ENCODE results near the gene ECHDC1.

Gene ECHDC1

GRCh38 chr6:127273499-127273898, 69.9 kb downstream of the ECHDC1 start:
- no peak for DNase-seq (ENCODE audit: low read depth)
- TF ChIP-seq CTCF (IDR thresholded peaks at IDR 0.05; ENCODE audit: low read length, missing control alignments) = no peak
- no peak overlapping the region for H3K4me3 ChIP-seq (replicated peaks; ENCODE audit: low read depth, low read length)

DNA sequence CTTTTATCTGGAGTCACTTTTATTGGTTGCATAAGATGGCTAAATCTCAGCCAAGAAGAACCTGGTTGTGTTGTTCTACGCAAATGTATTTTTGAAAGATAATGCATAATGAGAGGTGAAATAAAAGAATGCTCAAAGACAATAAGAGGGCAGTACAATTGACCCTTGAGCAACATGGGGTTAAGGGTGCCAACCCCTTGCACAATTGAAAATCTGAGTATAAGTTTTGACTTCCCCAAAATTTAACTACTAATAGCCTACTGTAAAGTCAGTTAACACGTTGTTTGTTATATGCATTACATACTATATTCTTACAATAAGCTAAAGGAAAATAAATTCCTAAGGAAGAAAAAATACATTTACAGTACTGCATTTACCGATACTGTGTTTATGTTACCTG, 70.8 kb downstream of the ECHDC1 start:
- H3K4me3 ChIP-seq (replicated peaks; ENCODE audit: low read depth, low read length) = no peak overlapping the region
- DNase-seq (ENCODE audit: low read depth) = no peak
- no peak for TF ChIP-seq CTCF (IDR thresholded peaks at IDR 0.05; ENCODE audit: low read length, missing control alignments)

GRCh38 chr6:127267646-127268625, 75.5 kb downstream of the ECHDC1 start:
- H3K4me3 ChIP-seq (replicated peaks; ENCODE audit: low read depth, low read length) = peak overlapping the region; percentile 92
- peak; percentile 15 for DNase-seq (ENCODE audit: low read depth)
- no peak for TF ChIP-seq CTCF (IDR thresholded peaks at IDR 0.05; ENCODE audit: low read length, missing control alignments)

- no peak for TF ChIP-seq CTCF (IDR thresholded peaks at IDR 0.05; ENCODE audit: low read length, missing control alignments)
- peak; percentile 42 for DNase-seq (ENCODE audit: low read depth)
- H3K4me3 ChIP-seq (replicated peaks; ENCODE audit: low read depth, low read length) = peak overlapping the region; percentile 92
These were observed 76.3 kb downstream of the ECHDC1 start for GRCh38 chr6:127266892-127267645.

DNA sequence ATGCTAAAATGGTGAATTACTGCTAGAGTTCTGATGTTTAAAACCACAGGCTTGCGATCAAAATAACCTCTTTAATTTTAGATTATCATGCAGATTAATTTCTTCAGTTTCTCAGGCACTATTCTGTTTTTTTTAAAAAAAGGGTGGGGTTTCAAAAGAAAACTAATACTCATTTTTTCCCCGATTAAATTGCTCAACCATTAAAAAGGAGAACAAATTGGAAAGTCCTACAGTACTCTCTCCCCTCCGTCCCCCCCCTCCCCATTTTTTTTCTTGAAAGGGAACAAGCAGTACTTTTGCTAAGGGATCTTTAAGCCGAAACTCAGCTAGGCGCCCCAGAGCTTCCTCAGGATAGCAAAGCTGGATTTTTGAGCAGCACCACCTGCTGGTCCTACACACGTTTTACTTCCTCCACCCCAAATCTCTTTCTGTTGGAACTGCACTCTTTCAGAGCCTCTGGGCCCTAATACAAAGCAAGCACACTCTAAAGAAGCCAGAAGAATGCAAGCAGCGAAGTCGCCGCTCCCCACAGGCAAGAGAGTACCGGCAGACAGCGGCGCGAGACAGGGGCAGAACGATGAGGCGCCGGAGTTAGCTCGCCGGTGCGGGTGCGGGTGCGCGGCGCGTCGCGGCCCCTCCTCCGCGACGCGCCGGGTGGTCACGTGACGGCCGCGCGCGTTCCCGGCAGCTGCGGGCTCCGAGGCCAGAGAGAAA, 77.1 kb downstream of the ECHDC1 start, which contains the start of gene RNF146:
TSS of gene RNF146 (plus strand) at position 687 of the 714 bp plus-strand sequence. CDS start 13,475 bp downstream, outside the sequence.
- TF ChIP-seq CTCF (IDR thresholded peaks at IDR 0.05; ENCODE audit: low read length, missing control alignments) = peak; percentile 73
- peak; percentile 90 for DNase-seq (ENCODE audit: low read depth)
- H3K4me3 ChIP-seq (replicated peaks; ENCODE audit: low read depth, low read length) = peak within 1 kb of the TSS; percentile 92

DNA sequence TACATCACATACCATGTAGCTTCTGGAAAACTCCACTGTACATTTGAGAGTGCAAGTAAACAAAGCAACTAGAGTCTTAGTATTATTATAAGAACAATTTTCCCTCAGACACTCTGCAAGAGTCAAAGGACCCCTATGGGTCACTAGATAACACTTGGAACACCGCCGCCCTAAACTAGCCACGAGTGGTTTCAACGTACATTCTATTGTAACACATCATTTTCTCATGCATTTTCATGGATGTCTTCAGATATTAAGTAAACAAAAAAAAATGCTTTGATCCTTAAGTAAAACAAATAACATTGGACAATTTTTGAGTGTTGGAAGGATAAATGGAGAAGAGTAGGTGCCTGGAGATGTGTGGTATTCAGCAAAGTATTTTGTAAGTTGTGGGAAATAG, 79.9 kb downstream of the ECHDC1 start:
- H3K4me3 ChIP-seq (replicated peaks; ENCODE audit: low read depth, low read length) = no peak overlapping the region
- no peak for TF ChIP-seq CTCF (IDR thresholded peaks at IDR 0.05; ENCODE audit: low read length, missing control alignments)
- no peak for DNase-seq (ENCODE audit: low read depth)

All from fibroblast of pulmonary artery (primary cell).